Suprapubic skin (tissue), 3 donors: ENCODE data around the gene ANO2.

ENCODE experiments used
- CTCF ChIP-seq, 2 donors: fragments of 200-600 bp in 1 of 2; fragments of 450-650 bp in 1 of 2; sonication (generic) in 1 of 2; IDR thresholded peaks; one replicate each; pipeline ENCODE4 v1.5.1; 2016 to 2019; ENCODE audit warnings: antibody characterized with exemption in 2 of 2, mild to moderate bottlenecking in 1 of 2, moderate library complexity in 1 of 2
- EP300 ChIP-seq: sonication (generic); formaldehyde crosslinking; IDR thresholded peaks from one replicate; pipeline ENCODE4 v1.6.1; 2017; ENCODE audit warnings: antibody characterized with exemption
- POLR2A ChIP-seq, 2 donors: fragments of 450-650 bp; IDR thresholded peaks; one replicate each; pipeline ENCODE4 v1.6.1; 2017; ENCODE audit warnings: antibody characterized with exemption in 2 of 2, mild to moderate bottlenecking in 2 of 2, moderate library complexity in 2 of 2

GRCh38 chr12:5633106-5633505 is 312.0 kb downstream of the ANO2 start:
- no peak for TF ChIP-seq CTCF (IDR thresholded peaks at IDR 0.05)
- TF ChIP-seq POLR2A (IDR thresholded peaks at IDR 0.05), result no peak
- no peak for TF ChIP-seq EP300
